SU-DHL-6 (cell line): ENCODE results near the gene RAB20.

Experiments used
- H2AFZ ChIP-seq: fragments of 200-600 bp; sonication (generic); 2 replicates; pipeline ENCODE4 v1.6.1; 2014; ENCODE audit warnings: low read depth, mild to moderate bottlenecking, moderate library complexity, mixed read lengths, antibody characterized with exemption, low read length; ENCODE audit not compliant: severe bottlenecking
- H3F3A ChIP-seq: fragments of 200-600 bp; shearing (Covaris generic); 2 replicates; pipeline ENCODE4 v1.6.0; 2016; ENCODE audit warnings: antibody characterized with exemption, mild to moderate bottlenecking; ENCODE audit not compliant: insufficient read depth
- H3K27ac ChIP-seq: fragments of 200-600 bp; sonication (generic); 2 replicates; pipeline ENCODE4 v1.5.1; 2016; ENCODE audit warnings: low read depth, mild to moderate bottlenecking, low read length, moderate library complexity, mixed read lengths
- H3K27me3 ChIP-seq: fragments of 200-600 bp; sonication (generic), shearing (Covaris generic); 2 replicates; pipeline ENCODE4 v1.6.0; 2014; ENCODE audit warnings: mild to moderate bottlenecking, low read length
- H3K36me3 ChIP-seq: fragments of 200-600 bp; sonication (generic); 2 replicates; pipeline ENCODE4 v1.6.1; 2014; ENCODE audit warnings: mild to moderate bottlenecking, low read length, mixed read lengths
- H3K4me2 ChIP-seq: fragments of 300-600, 200-600 bp; shearing (Covaris generic), sonication (generic); 2 replicates; pipeline ENCODE4 v1.6.0; 2014; ENCODE audit warnings: low read length, low read depth, mild to moderate bottlenecking; ENCODE audit not compliant: poor library complexity, severe bottlenecking
- H3K4me3 ChIP-seq: fragments of 200-600 bp; sonication (generic); 2 replicates; pipeline ENCODE4 v1.5.1; 2014; ENCODE audit warnings: antibody characterized with exemption, low read length, mild to moderate bottlenecking, mixed read lengths; ENCODE audit not compliant: insufficient read depth, poor library complexity, severe bottlenecking
- H3K79me2 ChIP-seq: fragments of 200-600 bp; sonication (generic); 2 replicates; pipeline ENCODE4 v1.6.1; 2014; ENCODE audit warnings: mild to moderate bottlenecking, low read length, moderate library complexity; ENCODE audit not compliant: insufficient read depth
- H3K9ac ChIP-seq: fragments of 200-600 bp; sonication (generic); 2 replicates; pipeline ENCODE4 v1.7.0; 2014; ENCODE audit warnings: mild to moderate bottlenecking, low read length
- H3K9me2 ChIP-seq: fragments of 200-600 bp; sonication (generic); replicated peaks from 2 replicates; pipeline ENCODE4 v1.6.1; 2014; ENCODE audit warnings: low read length; ENCODE audit not compliant: insufficient read depth
- H3K9me3 ChIP-seq: fragments of 200-600 bp; sonication (generic); 2 replicates; pipeline ENCODE4 v1.6.1; 2014; ENCODE audit warnings: low read length, mixed read lengths; ENCODE audit not compliant: insufficient read depth
- H4K20me1 ChIP-seq: fragments of 200-600 bp; sonication (generic); 2 replicates; pipeline ENCODE4 v1.6.1; 2014; ENCODE audit warnings: low read depth, mild to moderate bottlenecking, antibody characterized with exemption, low read length, moderate library complexity, mixed read lengths
- CTCF ChIP-seq: fragments of 200-600 bp; sonication (generic); IDR thresholded peaks from one replicate; pipeline ENCODE4 v1.5.1; 2017; ENCODE audit warnings: antibody characterized with exemption, mild to moderate bottlenecking, low read length, moderate library complexity; ENCODE audit not compliant: insufficient read depth, poor library complexity, severe bottlenecking
- EZH2phosphoT487 ChIP-seq: fragments of 200-600 bp; sonication (generic), shearing (Covaris generic); conservative IDR thresholded peaks from 2 replicates; pipeline ENCODE4 v1.6.1; 2018; ENCODE audit warnings: mild to moderate bottlenecking, antibody characterized with exemption, low read length, moderate library complexity, mixed read lengths

The RAB20 gene

DNA sequence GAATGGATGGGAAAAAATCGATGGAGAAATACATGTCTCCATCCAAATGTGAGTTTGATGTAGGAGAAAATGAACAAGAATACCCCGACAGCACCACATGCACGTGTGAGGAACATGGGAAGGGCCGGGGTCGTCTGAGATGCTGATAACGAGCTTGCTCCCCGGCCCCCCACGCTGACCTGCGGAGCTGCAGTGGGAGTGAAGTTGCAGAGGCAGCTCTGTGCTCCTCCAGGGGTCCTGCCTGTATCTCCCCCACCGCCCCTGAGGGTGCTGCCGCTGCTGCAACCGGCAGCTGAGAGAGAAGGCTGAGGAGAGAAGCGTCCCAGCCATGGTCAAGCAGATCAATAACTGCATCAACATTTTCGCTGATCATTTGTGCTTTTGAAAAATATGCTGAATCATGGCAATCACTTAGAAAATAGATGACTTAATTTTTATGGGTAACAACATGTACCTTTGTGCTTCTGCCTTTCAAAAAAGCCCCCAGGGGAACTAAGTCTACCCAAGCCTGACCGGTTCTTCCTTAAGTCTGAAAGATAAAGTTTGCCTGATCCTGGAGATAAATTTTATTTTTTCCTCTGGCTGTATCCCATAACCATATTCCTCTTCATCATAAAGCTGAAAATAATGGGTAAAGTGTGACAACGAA lies 35.6 kb upstream of the RAB20 start:
- no peak overlapping the region for H3K9ac ChIP-seq
- no peaks in the 10 kb centered on the region for H3K79me2 ChIP-seq
- H3K27me3 ChIP-seq: no peaks in the 10 kb centered on the region
- H2AFZ ChIP-seq: no peak overlapping the region
- no peak overlapping the region for H3K4me2 ChIP-seq
- H3F3A ChIP-seq: no peaks in the 10 kb centered on the region
- H3K36me3 ChIP-seq: no peaks in the 10 kb centered on the region
- H4K20me1 ChIP-seq: no peaks in the 10 kb centered on the region
- no peaks in the 10 kb centered on the region for H3K9me2 ChIP-seq
- H3K27ac ChIP-seq: no peak overlapping the region
- no peak for TF ChIP-seq CTCF
- no peak overlapping the region for H3K4me3 ChIP-seq
- no peaks in the 10 kb centered on the region for H3K9me3 ChIP-seq

DNA sequence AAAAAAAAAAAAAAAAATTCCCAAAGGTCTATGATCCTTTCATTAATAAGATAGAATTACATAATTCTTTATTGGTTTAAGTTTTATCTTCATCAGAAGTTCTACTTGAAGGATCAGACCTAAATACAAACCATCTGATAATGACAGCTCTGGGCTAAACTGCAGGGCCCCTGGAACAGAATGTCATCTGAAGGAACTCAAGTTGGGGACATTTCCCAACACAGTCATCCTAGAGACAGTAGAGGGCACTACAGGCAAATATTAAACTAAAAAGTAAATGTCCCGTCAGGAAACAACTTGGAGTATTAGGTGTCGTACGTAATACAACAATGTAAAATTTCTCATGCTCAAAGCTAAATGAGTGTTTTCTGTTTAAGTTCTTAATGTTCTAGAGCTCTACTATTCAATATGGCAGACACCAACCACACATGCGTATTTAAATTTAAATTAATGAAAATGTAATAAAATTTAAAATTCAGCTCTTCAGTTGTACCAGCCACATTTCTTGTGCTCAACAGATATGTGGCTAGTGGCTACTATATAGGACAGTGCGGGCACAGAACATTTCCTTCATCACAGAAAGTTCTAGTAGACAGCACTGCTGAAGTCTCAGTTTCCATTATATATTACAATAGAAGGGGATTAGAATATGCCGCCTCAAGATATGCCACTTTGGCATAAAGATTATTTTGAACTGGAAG lies 32.1 kb upstream of the RAB20 start:
- Histone ChIP-seq H2AFZ (no peak overlapping the region), H3K27ac (no peak overlapping the region), H3K36me3 (no peaks in the 10 kb centered on the region), H3K9me3 (no peaks in the 10 kb centered on the region), H4K20me1 (no peaks in the 10 kb centered on the region), H3K27me3 (no peaks in the 10 kb centered on the region), H3K9me2 (no peaks in the 10 kb centered on the region), H3K4me3 (no peak overlapping the region), H3K4me2 (no peak overlapping the region), H3K79me2 (no peaks in the 10 kb centered on the region), H3F3A (no peaks in the 10 kb centered on the region), H3K9ac (no peak overlapping the region)
- no peak for TF ChIP-seq EZH2phosphoT487
- peak; percentile 46 for TF ChIP-seq CTCF

DNA sequence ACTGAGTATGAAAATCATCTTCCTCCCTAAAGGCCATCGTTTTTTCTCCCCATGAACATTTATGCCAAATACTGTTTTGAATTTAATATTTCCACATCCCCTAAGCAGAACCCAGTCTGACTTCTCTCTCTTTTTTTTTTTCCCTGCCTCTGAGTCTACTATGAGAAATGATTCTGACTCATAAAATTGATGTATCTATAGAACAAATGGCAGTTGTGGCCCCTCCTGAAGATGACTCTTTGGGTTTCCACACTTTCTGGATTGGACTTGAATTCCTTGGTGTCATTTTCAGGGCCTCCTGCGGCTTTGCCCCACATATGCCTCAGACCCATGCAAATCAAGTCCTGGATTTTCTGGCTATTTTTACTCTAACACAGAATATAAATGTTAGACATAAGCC lies 31.1 kb upstream of the RAB20 start:
- no peaks in the 10 kb centered on the region for H3K79me2 ChIP-seq
- no peak overlapping the region for H3K4me3 ChIP-seq
- no peaks in the 10 kb centered on the region for H3K9me3 ChIP-seq
- H3K9ac ChIP-seq: no peak overlapping the region
- no peak overlapping the region for H3K4me2 ChIP-seq
- no peaks in the 10 kb centered on the region for H3F3A ChIP-seq
- no peaks in the 10 kb centered on the region for H3K27me3 ChIP-seq
- H3K27ac ChIP-seq: no peak overlapping the region
- no peaks in the 10 kb centered on the region for H3K9me2 ChIP-seq
- no peaks in the 10 kb centered on the region for H4K20me1 ChIP-seq
- H3K36me3 ChIP-seq: no peaks in the 10 kb centered on the region
- H2AFZ ChIP-seq: no peak overlapping the region
- TF ChIP-seq CTCF: no peak
